ENCODE results near the gene AMBRA1. TPM values are rescaled to one million over a fixed set of nuclear protein-coding genes. Genes with fewer than 3 reads are reported as not detected.

AMBRA1 gene
- polyA plus RNA-seq, 1 of the 3 experiments (the other 2 are of a cell fraction) = 10.4 TPM

DNA sequence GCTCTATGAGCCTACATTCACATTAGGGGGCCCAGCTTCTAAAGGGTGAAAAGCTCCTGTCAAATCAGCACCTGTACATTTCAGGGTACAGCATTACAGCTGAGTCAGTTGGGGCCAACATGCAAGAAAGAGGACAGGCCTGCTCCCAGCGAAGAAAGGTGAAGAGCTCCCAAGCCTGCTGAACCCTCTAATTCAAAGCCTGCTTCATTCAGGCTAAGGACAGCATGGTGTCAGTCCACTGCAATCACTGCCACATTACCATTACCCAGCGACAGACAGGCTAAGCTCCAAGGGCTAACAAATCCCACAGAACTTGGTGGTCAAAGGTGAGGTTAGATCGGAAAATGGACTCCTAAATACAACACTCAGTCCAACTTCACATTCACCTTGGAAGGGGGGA, 136.8 kb downstream of the AMBRA1 start:
- Histone ChIP-seq H3K4me3 (ENCODE audit: low read depth in 2 of 2, low read length in 1 of 2) (no peak overlapping the region), H2AFZ (ENCODE audit: low read depth) (no peak overlapping the region), H3K9ac (no peak overlapping the region), H3K36me3 (replicated peaks in 1 of 2; ENCODE audit: control insufficient read depth in 1 of 2, insufficient read depth in 2 of 2, low read length in 1 of 2) (peaks cover 0 to 4% of the 10 kb centered on the region in 2 experiments), H3F3A (replicated peaks; ENCODE audit: insufficient read depth) (no peaks in the 10 kb centered on the region), H4K20me1 (ENCODE audit: insufficient read depth) (peaks cover 10% of the 10 kb centered on the region; the same call in 1 of the 2 replicates), H3K9me3 (no peaks in the 10 kb centered on the region), H3K4me2 (no peak overlapping the region), H3K27ac (ENCODE audit: low read depth in 2 of 2, low read length in 1 of 2) (no peak overlapping the region), H3K27me3 (ENCODE audit: insufficient read depth) (no peaks in the 10 kb centered on the region), H3K79me2 (ENCODE audit: insufficient read depth) (no peaks in the 10 kb centered on the region; the same call in 1 of the 2 replicates), H3K9me2 (no peaks in the 10 kb centered on the region), H3K4me1 (ENCODE audit: control insufficient read depth in 1 of 2, insufficient read depth in 2 of 2, low read depth in 1 of 2, low read length in 1 of 2) (peaks cover 0 to 8% of the 10 kb centered on the region in 2 experiments; a peak in 1 of 4 replicates)
- WGBS (ENCODE audit: low lambda C conversion rate) = 93% methylated on average over 3 of the region's 3 CpGs
- DNase-seq = no peak
- ChIA-PET CTCF (interaction anchor here (1.3 kb wide), 1 partner anchor 72 kb away, joined by 5 read pairs; no protein-coding TSS in a partner anchor), POLR2A (no interaction called here)
- no peak for TF ChIP-seq RCOR1 (IDR thresholded peaks at IDR 0.05; ENCODE audit: low read length)
- TF ChIP-seq, protein P1, sequence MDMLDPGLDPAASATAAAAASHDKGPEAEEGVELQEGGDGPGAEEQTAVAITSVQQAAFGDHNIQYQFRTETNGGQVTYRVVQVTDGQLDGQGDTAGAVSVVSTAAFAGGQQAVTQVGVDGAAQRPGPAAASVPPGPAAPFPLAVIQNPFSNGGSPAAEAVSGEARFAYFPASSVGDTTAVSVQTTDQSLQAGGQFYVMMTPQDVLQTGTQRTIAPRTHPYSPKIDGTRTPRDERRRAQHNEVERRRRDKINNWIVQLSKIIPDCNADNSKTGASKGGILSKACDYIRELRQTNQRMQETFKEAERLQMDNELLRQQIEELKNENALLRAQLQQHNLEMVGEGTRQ (IDR thresholded peaks at IDR 0.05; ENCODE audit: borderline replicate concordance, low read depth, low read length) = no peak
- TF ChIP-seq RXRA (IDR thresholded peaks at IDR 0.05; ENCODE audit: borderline replicate concordance, low read depth) = no peak
- no peak for TF ChIP-seq NFIC (IDR thresholded peaks at IDR 0.05; ENCODE audit: borderline replicate concordance)
- no peak for TF ChIP-seq RAD21 (IDR thresholded peaks at IDR 0.05; ENCODE audit: low read length)
- TF ChIP-seq, protein P2, sequence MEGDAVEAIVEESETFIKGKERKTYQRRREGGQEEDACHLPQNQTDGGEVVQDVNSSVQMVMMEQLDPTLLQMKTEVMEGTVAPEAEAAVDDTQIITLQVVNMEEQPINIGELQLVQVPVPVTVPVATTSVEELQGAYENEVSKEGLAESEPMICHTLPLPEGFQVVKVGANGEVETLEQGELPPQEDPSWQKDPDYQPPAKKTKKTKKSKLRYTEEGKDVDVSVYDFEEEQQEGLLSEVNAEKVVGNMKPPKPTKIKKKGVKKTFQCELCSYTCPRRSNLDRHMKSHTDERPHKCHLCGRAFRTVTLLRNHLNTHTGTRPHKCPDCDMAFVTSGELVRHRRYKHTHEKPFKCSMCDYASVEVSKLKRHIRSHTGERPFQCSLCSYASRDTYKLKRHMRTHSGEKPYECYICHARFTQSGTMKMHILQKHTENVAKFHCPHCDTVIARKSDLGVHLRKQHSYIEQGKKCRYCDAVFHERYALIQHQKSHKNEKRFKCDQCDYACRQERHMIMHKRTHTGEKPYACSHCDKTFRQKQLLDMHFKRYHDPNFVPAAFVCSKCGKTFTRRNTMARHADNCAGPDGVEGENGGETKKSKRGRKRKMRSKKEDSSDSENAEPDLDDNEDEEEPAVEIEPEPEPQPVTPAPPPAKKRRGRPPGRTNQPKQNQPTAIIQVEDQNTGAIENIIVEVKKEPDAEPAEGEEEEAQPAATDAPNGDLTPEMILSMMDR (IDR thresholded peaks at IDR 0.05) = no peak
- no peak for TF ChIP-seq FOXM1 (IDR thresholded peaks at IDR 0.05; ENCODE audit: low read depth)
- TF ChIP-seq TCF12 (IDR thresholded peaks at IDR 0.05) = no peak
- TF ChIP-seq, protein P3, sequence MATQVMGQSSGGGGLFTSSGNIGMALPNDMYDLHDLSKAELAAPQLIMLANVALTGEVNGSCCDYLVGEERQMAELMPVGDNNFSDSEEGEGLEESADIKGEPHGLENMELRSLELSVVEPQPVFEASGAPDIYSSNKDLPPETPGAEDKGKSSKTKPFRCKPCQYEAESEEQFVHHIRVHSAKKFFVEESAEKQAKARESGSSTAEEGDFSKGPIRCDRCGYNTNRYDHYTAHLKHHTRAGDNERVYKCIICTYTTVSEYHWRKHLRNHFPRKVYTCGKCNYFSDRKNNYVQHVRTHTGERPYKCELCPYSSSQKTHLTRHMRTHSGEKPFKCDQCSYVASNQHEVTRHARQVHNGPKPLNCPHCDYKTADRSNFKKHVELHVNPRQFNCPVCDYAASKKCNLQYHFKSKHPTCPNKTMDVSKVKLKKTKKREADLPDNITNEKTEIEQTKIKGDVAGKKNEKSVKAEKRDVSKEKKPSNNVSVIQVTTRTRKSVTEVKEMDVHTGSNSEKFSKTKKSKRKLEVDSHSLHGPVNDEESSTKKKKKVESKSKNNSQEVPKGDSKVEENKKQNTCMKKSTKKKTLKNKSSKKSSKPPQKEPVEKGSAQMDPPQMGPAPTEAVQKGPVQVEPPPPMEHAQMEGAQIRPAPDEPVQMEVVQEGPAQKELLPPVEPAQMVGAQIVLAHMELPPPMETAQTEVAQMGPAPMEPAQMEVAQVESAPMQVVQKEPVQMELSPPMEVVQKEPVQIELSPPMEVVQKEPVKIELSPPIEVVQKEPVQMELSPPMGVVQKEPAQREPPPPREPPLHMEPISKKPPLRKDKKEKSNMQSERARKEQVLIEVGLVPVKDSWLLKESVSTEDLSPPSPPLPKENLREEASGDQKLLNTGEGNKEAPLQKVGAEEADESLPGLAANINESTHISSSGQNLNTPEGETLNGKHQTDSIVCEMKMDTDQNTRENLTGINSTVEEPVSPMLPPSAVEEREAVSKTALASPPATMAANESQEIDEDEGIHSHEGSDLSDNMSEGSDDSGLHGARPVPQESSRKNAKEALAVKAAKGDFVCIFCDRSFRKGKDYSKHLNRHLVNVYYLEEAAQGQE (IDR thresholded peaks at IDR 0.05; ENCODE audit: low read depth, low read length) = no peak
- no peak for TF ChIP-seq SIN3A (IDR thresholded peaks at IDR 0.05; ENCODE audit: borderline replicate concordance, low read depth, low read length)
- TF ChIP-seq, protein P4, sequence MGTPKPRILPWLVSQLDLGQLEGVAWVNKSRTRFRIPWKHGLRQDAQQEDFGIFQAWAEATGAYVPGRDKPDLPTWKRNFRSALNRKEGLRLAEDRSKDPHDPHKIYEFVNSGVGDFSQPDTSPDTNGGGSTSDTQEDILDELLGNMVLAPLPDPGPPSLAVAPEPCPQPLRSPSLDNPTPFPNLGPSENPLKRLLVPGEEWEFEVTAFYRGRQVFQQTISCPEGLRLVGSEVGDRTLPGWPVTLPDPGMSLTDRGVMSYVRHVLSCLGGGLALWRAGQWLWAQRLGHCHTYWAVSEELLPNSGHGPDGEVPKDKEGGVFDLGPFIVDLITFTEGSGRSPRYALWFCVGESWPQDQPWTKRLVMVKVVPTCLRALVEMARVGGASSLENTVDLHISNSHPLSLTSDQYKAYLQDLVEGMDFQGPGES (IDR thresholded peaks at IDR 0.05; ENCODE audit: low read depth, low read length) = no peak
- no peak for TF ChIP-seq MXI1 (IDR thresholded peaks at IDR 0.05; ENCODE audit: low read depth, low read length)
- no peak for TF ChIP-seq POLR2AphosphoS5 (IDR thresholded peaks at IDR 0.05; ENCODE audit: low read depth, low read length)
- no peak for TF ChIP-seq MEF2A (IDR thresholded peaks at IDR 0.05; ENCODE audit: borderline replicate concordance, low read depth)
- TF ChIP-seq TEAD4 (IDR thresholded peaks at IDR 0.05; ENCODE audit: borderline replicate concordance, insufficient read depth) = no peak
